ENCODE results near the gene POLD4. TPM values are rescaled to one million over a fixed set of nuclear protein-coding genes. Genes with fewer than 3 reads are reported as not detected.

POLD4 gene
- total RNA-seq, 2 donors from 2014 or later, result 40.7 to 47.6 TPM

DNA sequence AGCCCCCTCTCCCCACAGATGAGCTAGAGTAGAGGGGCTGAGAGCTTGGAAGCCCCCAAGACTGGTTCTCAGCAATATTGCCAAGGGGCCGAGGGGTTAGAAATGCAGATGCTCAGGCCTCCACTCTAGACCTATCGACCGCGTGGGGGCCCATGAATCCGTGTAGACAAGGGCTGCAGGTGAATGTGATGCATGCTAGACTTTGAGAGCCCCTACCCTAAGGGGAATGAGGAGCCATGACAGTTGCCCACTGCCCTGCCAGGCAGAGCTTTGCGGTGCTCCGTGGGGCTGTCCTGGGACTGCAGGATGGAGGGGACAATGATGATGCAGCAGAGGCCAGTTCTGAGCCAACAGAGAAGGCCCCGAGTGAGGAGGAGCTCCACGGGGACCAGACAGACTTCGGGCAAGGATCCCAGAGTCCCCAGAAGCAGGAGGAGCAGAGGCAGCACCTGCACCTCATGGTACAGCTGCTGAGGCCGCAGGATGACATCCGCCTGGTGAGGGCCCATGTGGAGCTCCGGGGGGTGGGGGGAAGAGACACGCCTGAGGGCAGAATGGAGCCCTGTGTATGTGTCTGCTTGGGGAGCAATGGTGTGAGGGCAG, 48.7 kb downstream of the POLD4 start:
- peak overlapping the region; percentile 78 for H3K4me3 ChIP-seq (ENCODE audit: low read length)
- H3K36me3 ChIP-seq (ENCODE audit: control insufficient read depth, insufficient read depth, low read length), result peaks cover 17% of the 10 kb centered on the region
- H3K27ac ChIP-seq (ENCODE audit: low read depth, low read length), result no peak overlapping the region
- H3K27me3 ChIP-seq (ENCODE audit: control insufficient read depth, insufficient read depth, low read length, poor library complexity, severe bottlenecking), result no peaks in the 10 kb centered on the region
- peak; percentile 45 for DNase-seq
- Mint-ChIP-seq H3K27ac (no peak overlapping the region), H3K27me3 (ENCODE audit: insufficient read depth) (peaks cover 2% of the 10 kb centered on the region), H3K9me3 (no peaks in the 10 kb centered on the region), H3K36me3 (ENCODE audit: low read depth) (peaks cover 20% of the 10 kb centered on the region), H3K4me3 (peak overlapping the region; percentile 65), H3K4me1 (peaks cover 11% of the 10 kb centered on the region)
- whole genome bisulfite sequencing, 2 experiments (ENCODE audit: insufficient coverage in 1 of 2, insufficient read length in 1 of 2), result 86 to 92% methylated on average over 4 to 14 of the region's 14 CpGs
- H3K9me3 ChIP-seq (ENCODE audit: control insufficient read depth, low read length), result no peaks in the 10 kb centered on the region
- H3K9ac ChIP-seq (ENCODE audit: extremely low read depth, low read length, poor library complexity, severe bottlenecking), result peak overlapping the region; percentile 38
- H3K4me1 ChIP-seq (ENCODE audit: control insufficient read depth, insufficient read depth, low read length), result no peaks in the 10 kb centered on the region
- no peak for TF ChIP-seq CTCF (conservative IDR thresholded peaks at IDR 0.05)

DNA sequence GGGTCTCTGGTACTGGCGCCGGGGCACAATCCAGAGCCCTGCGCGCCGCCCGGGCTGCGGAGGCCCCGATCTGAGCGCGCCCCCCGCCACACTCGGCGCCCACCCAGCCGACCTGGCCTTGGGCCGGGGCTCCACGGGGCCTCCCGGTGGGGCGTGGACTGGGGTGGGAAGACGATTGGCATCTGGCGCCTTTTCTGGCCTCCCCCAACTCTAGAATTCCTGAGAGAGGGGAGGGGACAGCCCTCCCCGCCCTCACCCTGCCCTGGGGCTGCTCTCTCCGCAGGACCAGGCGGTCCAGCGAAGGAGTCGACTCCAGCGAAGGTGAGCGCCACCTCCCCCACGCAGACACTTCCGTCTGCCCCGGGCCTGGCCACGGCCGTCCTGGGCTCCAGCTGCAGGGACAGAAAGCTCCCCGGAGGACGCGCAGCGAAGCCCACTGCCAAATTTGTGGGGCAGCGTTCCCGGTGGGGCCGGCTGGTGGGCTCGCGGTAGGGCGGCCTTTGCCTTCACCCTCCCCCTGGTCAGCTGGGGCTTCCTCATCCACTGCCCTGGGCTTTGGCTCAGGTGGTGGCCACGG, 49.4 kb downstream of the POLD4 start:
- Mint-ChIP-seq H3K4me3 (peak overlapping the region; percentile 65), H3K27me3 (ENCODE audit: insufficient read depth) (peaks cover 2% of the 10 kb centered on the region), H3K9me3 (no peaks in the 10 kb centered on the region), H3K27ac (no peak overlapping the region), H3K36me3 (ENCODE audit: low read depth) (peaks cover 20% of the 10 kb centered on the region), H3K4me1 (peaks cover 11% of the 10 kb centered on the region)
- peak overlapping the region; percentile 78 for H3K4me3 ChIP-seq (ENCODE audit: low read length)
- no peaks in the 10 kb centered on the region for H3K4me1 ChIP-seq (ENCODE audit: control insufficient read depth, insufficient read depth, low read length)
- H3K27ac ChIP-seq (ENCODE audit: low read depth, low read length), result no peak overlapping the region
- H3K36me3 ChIP-seq (ENCODE audit: control insufficient read depth, insufficient read depth, low read length), result peaks cover 17% of the 10 kb centered on the region
- no peaks in the 10 kb centered on the region for H3K27me3 ChIP-seq (ENCODE audit: control insufficient read depth, insufficient read depth, low read length, poor library complexity, severe bottlenecking)
- DNase-seq, result peak; percentile 71
- TF ChIP-seq CTCF (conservative IDR thresholded peaks at IDR 0.05), result no peak
- 6 to 7% methylated on average over 3 to 43 of the region's 43 CpGs for WGBS, 2 experiments (ENCODE audit: insufficient coverage in 1 of 2, insufficient read length in 1 of 2)
- H3K9me3 ChIP-seq (ENCODE audit: control insufficient read depth, low read length), result no peaks in the 10 kb centered on the region
- H3K9ac ChIP-seq (ENCODE audit: extremely low read depth, low read length, poor library complexity, severe bottlenecking), result peak overlapping the region; percentile 38

DNA sequence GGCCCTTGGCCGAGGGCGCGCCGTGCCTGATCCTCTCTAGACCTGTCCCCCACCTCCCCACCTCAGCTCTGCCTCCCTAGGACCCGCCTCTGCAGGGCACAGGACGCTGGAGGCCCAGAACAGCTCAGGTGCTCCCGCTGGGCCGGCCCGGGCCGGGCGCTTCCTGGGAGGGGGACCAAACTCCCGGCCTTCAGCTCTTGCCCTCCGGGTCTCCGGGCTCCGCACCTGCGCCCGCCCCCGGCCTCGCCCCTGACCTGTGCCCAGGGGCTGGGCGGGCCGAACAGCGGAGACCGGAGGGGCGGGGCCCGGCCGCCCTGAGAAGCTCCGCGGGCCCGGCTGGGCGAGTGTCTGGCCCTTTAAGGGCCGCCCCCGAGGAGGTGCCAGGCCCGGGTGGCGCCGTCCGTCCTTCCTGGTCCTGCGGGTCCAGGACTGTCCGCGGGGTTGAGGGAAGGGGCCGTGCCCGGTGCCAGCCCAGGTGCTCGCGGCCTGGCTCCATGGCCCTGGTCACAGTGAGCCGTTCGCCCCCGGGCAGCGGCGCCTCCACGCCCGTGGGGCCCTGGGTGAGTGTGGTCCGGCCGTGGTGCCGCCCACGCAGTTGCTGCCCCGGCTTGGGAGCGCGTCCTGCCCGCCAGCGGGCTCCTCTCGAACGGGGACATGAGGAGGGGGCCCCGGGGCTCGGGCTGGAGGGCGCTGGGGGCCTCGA, 50.1 kb downstream of the POLD4 start, which contains the start of gene SSH3:
Gene SSH3 (plus strand): TSS at position 399 of the 703 bp plus-strand sequence. CDS start 96 bp downstream, at position 495.
- Histone ChIP-seq H3K27ac (ENCODE audit: low read depth, low read length) (peak within 1 kb of the TSS; percentile 85), H3K9ac (ENCODE audit: extremely low read depth, low read length, poor library complexity, severe bottlenecking) (peak within 1 kb of the TSS; percentile 38), H3K4me3 (ENCODE audit: low read length) (peak within 1 kb of the TSS; percentile 78), H3K27me3 (ENCODE audit: control insufficient read depth, insufficient read depth, low read length, poor library complexity, severe bottlenecking) (no peaks in the 10 kb centered on the region), H3K4me1 (ENCODE audit: control insufficient read depth, insufficient read depth, low read length) (no peaks in the 10 kb centered on the region), H3K9me3 (ENCODE audit: control insufficient read depth, low read length) (no peaks in the 10 kb centered on the region), H3K36me3 (ENCODE audit: control insufficient read depth, insufficient read depth, low read length) (peaks cover 16% of the 10 kb centered on the region)
- Mint-ChIP-seq H3K27ac (peak within 1 kb of the TSS; percentile 87), H3K27me3 (ENCODE audit: insufficient read depth) (peaks cover 2% of the 10 kb centered on the region), H3K4me1 (peaks cover 11% of the 10 kb centered on the region), H3K36me3 (ENCODE audit: low read depth) (peaks cover 26% of the 10 kb centered on the region), H3K4me3 (peak within 1 kb of the TSS; percentile 65), H3K9me3 (no peaks in the 10 kb centered on the region)
- TF ChIP-seq CTCF (conservative IDR thresholded peaks at IDR 0.05), result no peak
- DNase-seq, result peak; percentile 90
- WGBS, 2 experiments (ENCODE audit: insufficient coverage in 1 of 2, insufficient read length in 1 of 2), result 1 to 3% methylated on average over 26 to 65 of the region's 65 CpGs

Data from endodermal cell (in vitro differentiated cells).